ENCODE measurements around the gene LRRC73. TPM values are rescaled to one million over a fixed set of nuclear protein-coding genes. Genes with fewer than 3 reads are reported as not detected.
A peak's percentile ranks its signal among the peaks of the same experiment; 100 is the strongest.
"Not testable (repeated sequence)": the region's sequence is repeated elsewhere in the genome, so short reads cannot be mapped to it uniquely, and the experiment has no call there.

LRRC73 gene, protein sequence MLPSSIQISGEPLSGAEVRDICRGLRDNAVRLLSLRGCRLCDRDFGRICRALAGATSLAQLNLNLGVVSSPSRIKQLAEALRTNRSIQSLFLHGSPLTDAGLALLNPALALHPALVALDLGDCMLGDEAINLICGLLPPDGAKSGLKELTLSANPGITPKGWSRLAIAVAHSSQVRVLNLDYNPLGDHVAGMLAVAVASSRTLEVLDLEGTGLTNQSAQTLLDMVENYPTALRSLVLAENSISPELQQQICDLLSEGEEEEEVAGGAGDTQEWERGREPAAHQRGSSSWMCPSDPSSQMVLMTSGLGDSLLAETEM
- 1.2 and 2.3 TPM in 2 replicates for total RNA-seq (2014; rRNA removed; shearing (Covaris generic))

DNA sequence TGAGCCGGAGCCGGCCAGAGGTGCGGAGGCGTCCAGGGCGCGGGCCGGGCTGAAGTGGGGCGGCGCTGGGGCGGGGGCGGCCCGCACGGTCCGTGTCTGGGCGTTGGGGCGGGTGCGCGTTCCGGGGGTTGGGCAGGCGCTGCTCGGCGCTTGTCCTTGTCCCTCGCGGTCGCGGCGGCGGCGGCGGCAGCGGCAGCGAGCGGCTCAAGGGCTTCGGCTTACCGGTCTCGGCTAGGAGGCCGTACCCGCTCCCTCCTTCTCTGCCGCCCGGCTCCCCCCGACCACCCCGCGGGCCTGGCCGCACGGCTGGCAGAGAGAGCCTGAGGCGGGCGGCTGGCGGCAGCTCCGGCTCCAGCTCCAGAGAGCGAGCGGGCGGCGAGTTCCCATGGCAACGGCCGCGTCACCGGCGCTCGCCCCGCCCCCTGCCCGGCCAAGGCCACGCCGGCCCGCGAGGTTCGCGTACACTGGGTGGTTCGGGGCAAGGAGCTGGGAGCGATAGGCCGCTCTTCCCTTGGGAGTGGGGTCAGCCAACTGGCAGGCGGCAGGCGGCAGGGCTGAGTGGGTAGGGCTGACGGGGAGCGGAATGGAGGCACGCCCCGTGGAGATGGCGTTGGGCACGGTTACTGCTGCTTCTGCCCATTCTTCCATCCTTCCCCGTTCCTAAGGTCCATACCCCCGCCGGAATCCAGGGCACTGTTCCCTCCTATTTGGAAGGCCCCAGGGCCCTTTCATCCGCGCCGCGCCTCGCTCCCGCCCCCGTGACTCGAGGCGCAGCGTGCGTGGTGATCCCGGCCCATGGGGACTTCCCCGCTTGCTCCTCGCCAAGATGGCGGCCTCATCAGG, at the start of gene LRRC73:
Gene LRRC73 (minus strand): TSS at position 363 of the 843 bp plus-strand sequence. CDS start 561 bp downstream, outside the sequence.
- DNase-seq (ENCODE audit: low spot score) = peak; percentile 48

DNA sequence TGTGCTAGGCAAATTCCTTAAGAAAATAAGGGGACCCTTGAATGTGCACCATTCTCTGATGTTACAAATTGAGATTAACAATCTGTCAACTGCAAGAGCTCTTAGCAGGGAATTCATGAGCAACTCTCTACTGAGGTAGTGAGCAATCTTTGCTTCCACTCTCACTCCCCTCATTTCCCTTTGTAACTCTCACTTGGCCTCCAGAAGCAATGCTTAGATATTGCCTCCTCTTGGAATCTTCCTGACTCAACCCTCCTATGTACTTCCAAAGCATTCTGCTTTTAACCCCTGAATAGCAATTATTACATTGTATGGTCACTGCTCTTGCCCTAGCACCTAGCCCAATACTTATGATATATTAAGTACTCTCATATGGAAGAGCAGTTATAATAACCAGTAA, 49.2 kb upstream of the LRRC73 start:
- no peak for DNase-seq (ENCODE audit: low spot score)

DNA sequence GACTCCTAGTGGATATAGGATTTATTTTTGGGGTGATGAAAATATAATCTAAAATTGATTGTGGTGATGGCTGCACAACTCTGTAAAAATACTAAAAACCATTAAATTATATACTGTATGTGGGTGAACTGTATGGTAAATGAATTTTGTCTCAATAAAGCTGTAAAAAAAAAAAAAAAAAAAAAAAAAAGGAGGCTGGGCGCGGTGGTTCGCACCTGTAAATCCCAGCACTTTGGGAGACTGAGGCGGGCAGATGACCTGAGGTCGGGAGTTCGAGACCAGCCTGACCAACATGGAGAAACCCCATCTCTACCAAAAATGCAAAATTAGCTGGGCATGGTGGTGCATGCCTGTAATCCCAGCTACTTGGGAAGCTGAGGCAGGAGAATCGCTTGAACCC, 47.5 kb upstream of the LRRC73 start:
- DNase-seq (ENCODE audit: low spot score) = not testable (repeated sequence)

DNA sequence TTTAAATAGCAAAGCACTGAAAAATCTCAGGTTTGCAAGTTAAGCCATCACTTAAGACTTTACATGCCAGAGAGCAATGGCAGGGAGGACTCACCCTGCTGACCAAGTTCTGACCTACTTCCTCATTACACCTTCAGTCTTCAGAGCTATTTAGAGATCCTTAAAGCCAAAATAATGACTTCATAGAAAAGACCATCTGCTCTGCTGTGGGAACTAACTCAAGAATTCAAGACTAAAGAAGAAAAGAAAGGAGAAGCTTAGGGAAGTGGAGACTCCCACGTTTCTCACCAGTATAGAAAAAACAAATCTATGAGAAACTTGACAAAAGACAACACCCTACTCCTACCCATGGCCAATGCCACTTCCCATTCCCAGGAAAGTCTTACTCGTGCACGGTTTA, 37.1 kb upstream of the LRRC73 start:
- no peak for DNase-seq (ENCODE audit: low spot score)

DNA sequence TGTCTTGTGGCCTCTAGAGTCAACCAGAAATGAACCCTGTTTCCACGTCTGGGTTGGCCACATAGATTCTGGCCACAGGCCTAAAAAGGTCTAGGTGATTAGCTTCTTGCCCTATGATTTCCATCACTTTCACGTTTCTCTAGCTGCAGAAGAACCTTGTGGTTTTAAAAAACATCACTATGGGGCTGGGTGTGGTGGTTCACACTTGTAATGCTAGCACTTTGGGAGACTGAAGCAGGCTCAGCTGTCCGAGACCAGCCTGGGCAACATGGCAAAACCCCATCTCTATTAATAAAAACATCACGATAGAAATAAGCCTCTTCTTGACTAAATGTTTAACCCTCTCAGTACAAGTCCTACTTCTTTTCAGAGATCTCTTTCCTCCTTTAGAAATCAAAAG, 34.3 kb upstream of the LRRC73 start:
- DNase-seq (ENCODE audit: low spot score) = no peak

DNA sequence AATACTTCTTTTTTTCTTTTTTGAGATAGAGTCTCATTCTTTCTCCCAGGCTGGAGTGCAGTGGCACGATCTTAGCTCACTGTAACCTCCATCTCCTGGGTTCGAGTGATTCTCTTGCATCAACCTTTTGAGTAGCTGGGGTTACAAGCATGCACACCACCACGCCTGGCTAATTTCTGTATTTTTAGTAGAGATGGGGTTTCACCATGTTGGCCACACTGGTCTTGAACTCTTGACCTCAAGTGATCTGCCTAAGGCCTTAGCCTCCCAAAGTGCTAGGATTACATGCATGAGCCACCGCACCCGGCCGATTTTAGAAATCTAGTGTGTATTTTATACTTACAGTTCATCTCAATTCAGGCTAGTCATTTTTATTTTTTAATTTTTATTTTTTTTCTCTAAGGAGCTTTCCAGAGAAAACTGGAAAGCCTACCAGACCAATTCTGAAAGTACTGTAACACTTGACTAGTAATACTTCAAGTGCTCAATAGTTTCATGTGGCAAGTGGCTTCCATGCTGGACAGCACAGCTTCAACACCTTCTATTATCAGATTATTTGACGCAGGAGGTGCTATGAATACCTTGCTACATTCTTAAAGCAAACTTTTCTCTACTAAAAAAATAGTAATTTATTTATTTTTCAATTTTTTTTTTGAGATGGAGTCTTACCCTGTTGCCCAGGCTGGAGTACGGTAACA, 31.8 kb upstream of the LRRC73 start:
- no peak for DNase-seq (ENCODE audit: low spot score)

DNA sequence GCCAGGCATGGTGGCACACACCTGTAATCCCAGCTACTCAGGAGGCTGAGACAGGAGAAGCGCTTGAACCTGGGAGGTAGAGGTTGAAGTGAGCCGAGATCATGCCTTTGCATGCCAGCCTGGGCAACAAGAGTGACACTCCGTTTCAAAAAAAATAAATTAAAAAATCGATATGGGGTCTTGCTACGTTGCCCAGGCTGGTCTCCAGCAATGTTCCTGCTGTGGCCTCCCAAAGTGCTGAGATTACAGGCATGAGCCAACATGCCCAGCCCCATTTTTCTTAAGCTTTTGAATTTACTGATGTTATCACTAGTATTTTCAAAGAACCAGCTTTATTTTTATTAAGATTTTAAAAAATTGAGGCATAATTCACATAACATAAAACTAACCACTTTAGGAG, 30.4 kb upstream of the LRRC73 start:
- DNase-seq (ENCODE audit: low spot score) = no peak

DNA sequence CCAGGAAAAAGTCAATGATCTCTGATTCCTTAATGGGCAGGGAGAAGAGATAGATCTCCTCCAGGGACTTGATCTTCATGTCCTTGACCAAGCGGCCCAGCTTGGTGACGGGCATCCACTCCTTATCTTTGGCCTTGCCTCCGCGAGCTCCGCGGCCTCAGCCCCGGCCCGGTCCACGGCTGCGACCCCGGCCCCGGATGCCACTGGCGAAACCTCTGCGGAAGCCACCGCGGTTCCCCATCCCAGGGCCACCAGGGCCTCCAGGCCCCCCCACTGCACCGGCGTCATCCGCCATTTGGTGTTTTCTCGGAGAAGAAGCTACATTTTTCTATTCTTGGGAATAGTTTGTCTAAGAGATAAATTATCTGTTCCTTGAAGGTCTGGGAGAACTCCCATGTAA, 29.3 kb upstream of the LRRC73 start:
- not testable (repeated sequence) for DNase-seq (ENCODE audit: low spot score)

DNA sequence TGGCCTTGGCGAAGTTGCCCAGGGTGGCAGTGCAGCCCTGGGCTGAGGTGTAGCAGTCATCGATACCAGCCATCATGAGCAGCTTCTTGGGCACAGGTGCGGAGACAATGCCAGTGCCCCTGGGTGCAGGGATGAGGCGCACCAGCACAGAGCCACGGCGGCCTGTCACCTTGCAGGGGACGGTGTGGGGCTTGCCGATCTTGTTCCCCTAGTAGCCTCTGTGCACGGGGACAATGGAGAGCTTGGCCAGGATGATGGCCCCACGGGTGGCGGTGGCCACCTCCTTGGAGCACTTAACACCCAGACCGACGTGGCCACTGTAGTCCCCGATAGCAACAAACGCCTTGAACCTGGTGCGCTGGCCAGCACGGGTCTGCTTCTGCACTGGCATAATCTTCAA, 28.8 kb upstream of the LRRC73 start:
- not testable (repeated sequence) for DNase-seq (ENCODE audit: low spot score)

DNA sequence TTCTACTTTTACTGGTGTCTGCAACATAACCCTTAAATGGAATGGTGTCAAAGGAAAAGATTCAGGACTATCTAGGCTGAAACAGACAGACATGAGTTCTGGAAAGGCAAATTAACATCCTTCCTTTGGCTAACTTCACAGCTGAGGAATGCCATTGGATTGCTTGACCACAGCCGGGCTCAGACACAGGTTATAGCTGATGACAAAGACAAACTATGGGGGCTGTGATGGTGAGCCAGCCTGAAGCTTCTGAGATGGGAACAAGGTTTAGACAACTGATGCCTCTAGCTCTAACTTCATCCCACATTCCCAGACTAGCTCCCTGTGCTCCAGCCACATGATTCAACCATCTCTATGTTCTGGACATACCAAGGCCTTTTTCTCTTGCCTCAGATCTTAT, 22.1 kb upstream of the LRRC73 start:
- no peak for DNase-seq (ENCODE audit: low spot score)

DNA sequence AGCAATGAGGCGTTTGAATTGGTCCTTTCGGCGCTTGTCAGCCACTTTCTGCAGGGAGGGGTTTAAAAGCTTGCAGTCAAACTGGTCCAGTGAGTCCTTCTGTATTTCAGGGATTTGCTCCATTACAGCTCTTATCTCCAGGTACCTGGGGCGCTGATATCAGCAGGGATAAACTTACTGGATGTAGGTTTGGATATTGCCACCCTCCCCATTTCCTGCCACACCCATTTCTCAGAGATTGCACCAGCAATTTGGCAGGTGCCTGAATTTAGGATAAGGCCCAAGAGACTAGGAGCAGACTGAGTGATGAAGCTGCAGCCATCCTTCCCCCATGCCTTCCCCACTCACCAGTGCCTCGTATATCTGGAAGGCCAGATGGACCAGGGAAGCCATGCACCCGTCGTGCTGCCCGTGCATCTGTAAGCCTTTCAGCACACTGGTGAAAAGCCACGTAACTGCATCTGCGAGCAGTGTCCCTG, 14.4 kb upstream of the LRRC73 start:
- DNase-seq (ENCODE audit: low spot score) = no peak

DNA sequence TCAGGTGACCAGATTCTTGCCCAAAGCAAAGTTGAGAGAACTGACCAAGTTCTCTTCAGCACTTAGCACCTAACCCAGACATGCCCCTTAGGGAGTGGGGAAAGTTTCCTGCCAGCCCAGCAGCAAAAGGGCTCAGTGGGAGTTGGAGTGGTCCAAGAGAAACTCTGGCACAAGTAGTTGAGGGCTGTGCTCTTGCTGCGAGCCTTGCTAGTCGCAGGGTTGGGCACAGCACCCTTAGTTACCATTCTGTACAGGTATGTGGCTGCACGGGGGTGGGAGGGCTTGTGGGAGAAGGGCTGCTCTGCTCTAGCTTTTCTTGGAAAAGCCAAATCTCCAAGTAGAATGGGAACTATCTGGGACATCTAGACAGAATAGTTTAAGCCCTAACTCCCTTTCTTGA, 13.1 kb upstream of the LRRC73 start:
- no peak for DNase-seq (ENCODE audit: low spot score)

DNA sequence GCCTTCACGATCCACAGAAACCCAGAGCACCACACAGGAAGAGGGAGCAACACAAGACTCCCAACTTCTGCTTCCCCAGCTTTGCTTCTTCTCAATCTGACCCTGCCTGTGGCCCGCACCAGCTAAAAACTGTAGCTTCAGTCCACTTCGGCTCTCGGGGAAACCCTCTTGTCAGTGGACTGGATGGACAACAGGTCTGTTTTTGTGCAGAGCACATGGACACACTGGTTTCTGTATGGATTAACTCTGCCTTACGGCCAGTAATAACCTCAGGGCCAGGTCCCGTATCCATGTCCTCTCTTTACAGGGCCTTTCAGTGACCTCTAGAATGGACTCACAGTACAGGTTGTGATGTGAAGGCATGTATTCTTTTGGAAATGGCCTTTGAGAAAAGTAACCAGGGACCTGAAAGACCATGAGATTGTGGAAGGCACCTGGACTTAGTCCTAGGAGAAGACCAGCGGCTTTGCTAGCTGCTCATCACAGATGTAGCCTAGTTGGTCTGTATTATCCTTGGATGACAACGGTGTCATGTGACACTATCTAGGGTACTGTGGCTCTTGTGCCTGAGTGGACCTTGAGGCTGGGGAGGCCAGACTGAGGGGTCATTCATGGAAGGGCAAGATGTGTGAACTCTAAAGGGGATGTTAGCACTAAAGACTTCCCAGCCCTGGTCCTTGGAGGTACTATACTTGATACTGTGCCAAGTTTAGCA, 12.6 kb upstream of the LRRC73 start:
- no peak for DNase-seq (ENCODE audit: low spot score)

DNA sequence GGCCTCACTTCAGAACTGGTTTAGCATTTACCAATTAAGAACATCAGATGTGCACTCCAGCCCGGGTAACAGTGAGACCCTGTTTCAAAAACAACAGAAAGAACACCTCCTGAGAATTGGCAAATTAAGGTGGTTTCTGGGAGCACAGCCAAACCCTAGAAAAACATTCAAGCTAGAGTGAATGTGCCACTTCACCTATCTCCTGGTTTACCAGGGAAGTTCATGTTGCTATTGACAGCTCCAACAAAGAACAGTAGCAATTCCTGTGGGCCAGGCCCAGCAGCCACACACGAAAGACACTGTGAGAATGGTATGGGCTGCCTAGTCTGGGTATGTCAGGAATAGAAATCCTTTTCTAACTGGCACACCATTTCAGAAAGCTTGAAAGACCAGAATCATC, 11.7 kb upstream of the LRRC73 start:
- no peak for DNase-seq (ENCODE audit: low spot score)

DNA sequence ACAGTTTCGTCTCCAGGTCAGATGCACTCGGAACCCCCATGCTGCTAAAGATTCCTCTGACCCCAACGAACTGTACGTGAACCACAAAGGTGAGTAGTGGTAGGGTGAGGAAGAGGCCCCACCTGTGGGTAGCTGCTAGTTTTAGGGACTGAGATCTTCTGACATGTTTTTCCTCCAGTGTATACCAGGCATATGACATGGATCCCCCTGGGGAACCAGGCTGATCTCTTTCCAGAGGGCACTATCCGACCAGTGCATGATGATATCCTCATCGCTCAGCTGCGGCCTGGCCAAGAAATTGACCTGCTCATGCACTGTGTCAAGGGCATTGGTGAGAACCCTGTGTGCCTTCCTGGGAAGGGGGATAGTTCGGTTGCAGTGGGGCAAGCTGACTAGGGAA, 10.0 kb upstream of the LRRC73 start:
- no peak for DNase-seq (ENCODE audit: low spot score)

DNA sequence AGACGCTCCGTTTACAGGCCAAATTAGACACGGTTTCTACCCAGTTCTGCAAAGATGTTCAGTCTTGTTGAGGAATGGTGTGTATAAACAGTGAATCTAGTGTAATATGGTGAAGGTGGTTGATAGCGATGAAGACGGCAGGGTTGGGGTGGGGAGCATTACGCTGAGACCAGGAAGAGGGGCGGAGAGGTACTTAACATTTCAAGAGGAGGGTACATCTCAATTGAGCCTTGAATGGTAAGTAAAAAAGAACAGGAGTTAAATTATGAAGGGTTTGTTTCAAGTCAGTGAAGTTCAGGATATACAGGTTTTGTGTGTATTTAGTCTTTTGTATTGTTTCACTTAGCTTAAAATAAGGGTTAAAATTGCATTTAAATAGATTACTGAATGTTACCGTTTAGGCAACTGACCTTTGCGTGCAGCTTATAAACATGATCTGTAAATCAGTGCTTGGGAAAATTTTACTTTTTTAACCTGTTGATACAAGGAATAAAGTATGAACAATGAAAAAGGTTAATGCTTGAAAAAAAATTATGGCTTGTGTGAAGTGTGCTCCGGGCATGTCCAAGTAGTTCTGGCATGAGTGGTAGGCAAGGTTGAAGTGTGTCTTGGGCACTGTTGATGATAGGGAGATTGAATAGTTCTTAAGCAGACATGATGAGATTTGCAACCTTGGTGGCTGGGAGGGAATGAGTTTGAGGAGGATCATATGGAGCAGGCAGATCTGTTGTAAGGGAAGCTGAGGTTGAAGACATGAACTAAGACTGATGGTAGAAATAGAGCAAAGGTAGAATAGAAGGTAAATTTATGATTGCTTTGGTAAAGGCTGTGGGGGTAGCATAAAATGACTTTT, 7.6 kb upstream of the LRRC73 start:
- no peak for DNase-seq (ENCODE audit: low spot score)

DNA sequence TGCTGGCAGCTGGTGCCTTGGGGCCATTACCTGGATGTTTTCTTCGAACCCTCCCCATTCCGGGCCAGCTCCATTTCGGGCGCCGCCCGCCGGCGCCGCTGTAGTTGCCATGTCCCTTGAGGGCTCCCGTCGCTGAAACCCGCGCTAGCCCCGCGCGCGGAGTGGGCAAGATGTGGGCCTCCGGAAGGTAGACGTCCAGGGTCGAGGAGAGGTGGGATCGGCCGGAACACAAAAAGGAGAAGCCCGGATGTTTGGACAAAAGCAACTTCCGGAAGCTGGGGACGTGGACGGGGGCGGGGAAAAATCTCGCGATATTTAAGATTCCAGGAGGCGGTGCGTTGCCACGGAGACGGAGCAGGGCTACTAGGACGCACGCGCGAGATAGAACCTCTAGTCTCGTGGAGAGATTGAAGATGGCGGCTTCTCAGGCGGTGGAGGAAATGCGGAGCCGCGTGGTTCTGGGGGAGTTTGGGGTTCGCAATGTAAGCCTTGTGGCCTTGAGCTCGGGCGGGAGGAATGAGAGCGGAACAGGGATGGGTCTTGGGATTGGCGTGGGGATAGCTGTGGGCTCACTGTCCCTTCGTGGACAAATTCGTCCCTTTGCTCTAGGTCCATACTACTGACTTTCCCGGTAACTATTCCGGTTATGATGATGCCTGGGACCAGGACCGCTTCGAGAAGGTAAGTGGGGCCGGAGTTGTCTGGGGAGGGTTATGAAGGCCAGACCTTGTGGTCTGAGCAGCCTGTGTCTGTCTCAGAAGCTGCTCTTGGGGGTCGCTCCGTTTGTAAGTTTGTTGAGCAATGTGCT, 6.8 kb upstream of the LRRC73 start, which contains the start of the genes POLR1C and YIPF3:
Gene POLR1C (plus strand): TSS at position 393 of the 808 bp plus-strand sequence. CDS start 21 bp downstream, at position 414.
Gene YIPF3 (minus strand): TSS at position 230 of the 808 bp plus-strand sequence. CDS start 119 bp downstream, at position 111.
- peak; percentile 98 for DNase-seq (ENCODE audit: low spot score)

DNA sequence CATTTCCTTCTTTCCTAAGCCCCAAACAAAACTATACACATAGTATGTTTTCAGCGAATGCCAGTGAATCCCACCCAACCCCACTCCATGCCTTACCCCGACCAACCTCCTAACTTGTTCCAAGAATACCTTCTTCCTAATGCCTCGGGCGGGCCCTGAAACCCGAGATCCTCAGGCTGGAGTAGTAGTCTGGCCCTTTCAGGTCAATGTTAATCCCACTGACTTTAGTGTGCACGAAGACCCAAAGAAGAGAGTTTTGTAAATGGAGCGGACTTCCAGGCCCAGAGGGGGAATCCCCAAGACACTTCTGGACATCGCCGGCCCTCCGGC, 6.2 kb upstream of the LRRC73 start:
- no peak for DNase-seq (ENCODE audit: low spot score)

DNA sequence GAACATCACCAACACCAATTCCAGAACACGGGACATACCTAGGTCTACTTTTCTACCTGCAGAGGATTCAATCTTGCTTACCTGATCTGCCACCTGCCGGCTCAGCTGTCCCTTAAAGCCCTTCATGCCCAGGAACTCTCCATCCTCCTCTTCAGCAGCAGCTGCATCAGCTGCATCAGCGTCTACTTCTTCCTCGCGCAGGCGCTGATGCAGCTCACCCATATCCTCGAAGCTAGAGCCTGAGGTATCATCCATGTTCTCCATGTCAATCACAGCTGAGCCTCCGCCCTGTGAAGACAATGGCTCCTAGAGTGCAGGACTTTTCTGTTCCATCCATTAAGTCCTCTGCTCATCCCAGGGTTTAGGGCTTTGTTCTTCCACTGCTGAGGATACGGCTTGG, 5.7 kb upstream of the LRRC73 start:
- DNase-seq (ENCODE audit: low spot score) = no peak
